GM23338 (cell line): ENCODE measurements around the gene CDC42EP5. TPM values are rescaled to one million over a fixed set of nuclear protein-coding genes. Genes with fewer than 3 reads are reported as not detected.

Experiments used
- ATAC-seq: fragments of 200-7000 bp; cut with Tn5 transposase; 3 replicates; pipeline ENCODE4 v1.9.1; 2020
- DNase-seq: peaks from one replicate; pipeline ENCODE4 v3.0.0-alpha.2; 2015; ENCODE audit warnings: low spot score
- H2AFZ ChIP-seq: fragments of 200-600 bp; sonication (generic); 2 replicates; pipeline ENCODE4 v1.8.0; 2016; ENCODE audit warnings: antibody characterized with exemption, mild to moderate bottlenecking, moderate library complexity
- H3F3A ChIP-seq: fragments of 200-600 bp; sonication (generic); replicated peaks from 2 replicates; pipeline ENCODE4 v1.8.0; 2017; ENCODE audit warnings: antibody characterized with exemption, mixed run types, low read depth
- H3K27ac ChIP-seq: fragments of 200-600 bp; sonication (generic); 2 replicates; pipeline ENCODE4 v1.6.1; 2016; ENCODE audit warnings: low read depth
- H3K27me3 ChIP-seq: fragments of 200-600 bp; sonication (generic); 2 replicates; pipeline ENCODE4 v1.8.0; 2016; ENCODE audit warnings: mild to moderate bottlenecking, mixed run types, moderate library complexity; ENCODE audit not compliant: insufficient read depth
- H3K36me3 ChIP-seq: fragments of 200-600 bp; sonication (generic); 2 replicates; pipeline ENCODE4 v1.8.0; 2016; ENCODE audit warnings: mild to moderate bottlenecking; ENCODE audit not compliant: insufficient read depth
- H3K4me1 ChIP-seq: fragments of 200-600 bp; sonication (generic); 2 replicates; pipeline ENCODE4 v1.8.0; 2016; ENCODE audit warnings: mild to moderate bottlenecking, moderate library complexity; ENCODE audit not compliant: insufficient read depth
- H3K4me2 ChIP-seq: fragments of 200-600 bp; sonication (generic); 2 replicates; pipeline ENCODE4 v1.7.1; 2017; ENCODE audit warnings: mixed run types
- H3K4me3 ChIP-seq: fragments of 200-600 bp; sonication (generic); 2 replicates; pipeline ENCODE4 v1.6.1; 2016; ENCODE audit warnings: mixed run types
- H3K79me2 ChIP-seq: fragments of 200-600 bp; sonication (generic); replicated peaks from 2 replicates; pipeline ENCODE4 v1.8.0; 2017; ENCODE audit warnings: mild to moderate bottlenecking; ENCODE audit not compliant: insufficient read depth
- H3K9me2 ChIP-seq: fragments of 200-600 bp; sonication (generic); 2 replicates; pipeline ENCODE4 v1.8.0; 2017; ENCODE audit not compliant: insufficient read depth
- H4K20me1 ChIP-seq: fragments of 200-600 bp; sonication (generic); replicated peaks from 2 replicates; pipeline ENCODE4 v1.8.0; 2017; ENCODE audit warnings: mild to moderate bottlenecking; ENCODE audit not compliant: insufficient read depth
- H3K27ac Mint-ChIP-seq: 2 replicates; pipeline ENCODE4 v1.8.0; 2020; ENCODE audit warnings: inconsistent platforms, mild to moderate bottlenecking, moderate library complexity, mixed read lengths
- H3K27me3 Mint-ChIP-seq: 3 replicates; pipeline ENCODE4 v1.8.0; 2022; ENCODE audit warnings: low read depth, mild to moderate bottlenecking, moderate library complexity, mixed read lengths, inconsistent platforms; ENCODE audit not compliant: insufficient read depth, poor library complexity
- H3K36me3 Mint-ChIP-seq: 3 replicates; pipeline ENCODE4 v1.8.0; 2021; ENCODE audit warnings: low read depth, mild to moderate bottlenecking, inconsistent platforms, moderate library complexity, mixed read lengths
- H3K4me1 Mint-ChIP-seq: 3 replicates; pipeline ENCODE4 v1.8.0; 2020; ENCODE audit warnings: mild to moderate bottlenecking, inconsistent platforms, mixed read lengths
- H3K4me3 Mint-ChIP-seq: 3 replicates; pipeline ENCODE4 v1.8.0; 2021; ENCODE audit warnings: moderate library complexity, mild to moderate bottlenecking, inconsistent platforms, mixed read lengths
- H3K9me3 Mint-ChIP-seq: 3 replicates; pipeline ENCODE4 v1.8.0; 2020; ENCODE audit warnings: moderate library complexity, mild to moderate bottlenecking, inconsistent platforms, mixed read lengths
- CREB1 ChIP-seq: fragments of 250-450 bp; sonication (Bioruptor Pico); IDR thresholded peaks from 2 replicates; pipeline ENCODE4 v1.5.0; 2020; ENCODE audit warnings: low read depth, mild to moderate bottlenecking, moderate library complexity
- EZH2 ChIP-seq: fragments of 200-600 bp; sonication (generic); IDR thresholded peaks from one replicate; pipeline ENCODE4 v1.8.0; 2017; ENCODE audit warnings: antibody characterized with exemption, mild to moderate bottlenecking, low read depth; ENCODE audit not compliant: unreplicated experiment
- NANOG ChIP-seq: IDR thresholded peaks from 2 replicates; pipeline ENCODE4 v1.6.1; 2016; ENCODE audit warnings: antibody characterized with exemption, borderline replicate concordance
- POLR2AphosphoS5 ChIP-seq: IDR thresholded peaks from 2 replicates; pipeline ENCODE4 v1.6.1; 2016; ENCODE audit warnings: antibody characterized with exemption, low read depth
- polyA plus RNA-seq: library from polyadenylated mRNA; unstranded; fragments of >200 nt; fragmentation: Nextera tagmentation; extraction: Ambion mirVana; gene quantifications from 2 replicates; pipeline ENCODE4 v1.2.1, GENCODE V29; 2016
- total RNA-seq: library from RNA; depleted of rRNA; stranded (reverse); fragments of >200 nt; shearing (Covaris generic); gene quantifications from 2 replicates; pipeline ENCODE4 v1.2.3, GENCODE V29; 2014
- TF ChIP-seq, protein P1 (sequence below): IDR thresholded peaks from one replicate; pipeline ENCODE4 v1.6.1; 2018; ENCODE audit warnings: antibody characterized with exemption; ENCODE audit not compliant: unreplicated experiment
- TF ChIP-seq, protein P2 (sequence below): fragments of 250-450 bp; sonication (Bioruptor Pico); IDR thresholded peaks from 2 replicates; pipeline ENCODE4 v1.5.0; 2020; ENCODE audit warnings: mild to moderate bottlenecking, moderate library complexity

Gene CDC42EP5
- total and polyA plus RNA-seq, 2 experiments from 2014 or later = 1.4 to 3.4 TPM

DNA sequence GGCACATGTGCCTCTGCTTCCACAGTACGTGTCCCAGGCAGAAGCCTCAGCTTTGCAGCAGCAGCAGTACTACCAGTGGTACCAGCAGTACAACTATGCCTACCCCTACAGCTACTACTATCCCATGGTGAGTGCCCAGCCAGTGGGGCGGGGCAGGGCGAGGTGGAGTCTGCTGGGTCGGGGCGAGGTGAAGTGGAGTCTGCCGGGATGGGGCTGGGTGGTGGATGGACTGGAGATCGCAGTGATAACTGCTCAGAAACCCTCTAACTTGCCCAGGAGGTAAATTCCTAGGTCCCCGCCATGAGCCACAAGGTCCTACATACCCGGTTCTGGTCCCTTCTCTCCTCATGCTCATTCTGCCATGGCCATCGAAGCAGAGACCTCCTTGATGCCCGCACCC, 20.5 kb downstream of the CDC42EP5 start (continued):
- TF ChIP-seq, protein P1, sequence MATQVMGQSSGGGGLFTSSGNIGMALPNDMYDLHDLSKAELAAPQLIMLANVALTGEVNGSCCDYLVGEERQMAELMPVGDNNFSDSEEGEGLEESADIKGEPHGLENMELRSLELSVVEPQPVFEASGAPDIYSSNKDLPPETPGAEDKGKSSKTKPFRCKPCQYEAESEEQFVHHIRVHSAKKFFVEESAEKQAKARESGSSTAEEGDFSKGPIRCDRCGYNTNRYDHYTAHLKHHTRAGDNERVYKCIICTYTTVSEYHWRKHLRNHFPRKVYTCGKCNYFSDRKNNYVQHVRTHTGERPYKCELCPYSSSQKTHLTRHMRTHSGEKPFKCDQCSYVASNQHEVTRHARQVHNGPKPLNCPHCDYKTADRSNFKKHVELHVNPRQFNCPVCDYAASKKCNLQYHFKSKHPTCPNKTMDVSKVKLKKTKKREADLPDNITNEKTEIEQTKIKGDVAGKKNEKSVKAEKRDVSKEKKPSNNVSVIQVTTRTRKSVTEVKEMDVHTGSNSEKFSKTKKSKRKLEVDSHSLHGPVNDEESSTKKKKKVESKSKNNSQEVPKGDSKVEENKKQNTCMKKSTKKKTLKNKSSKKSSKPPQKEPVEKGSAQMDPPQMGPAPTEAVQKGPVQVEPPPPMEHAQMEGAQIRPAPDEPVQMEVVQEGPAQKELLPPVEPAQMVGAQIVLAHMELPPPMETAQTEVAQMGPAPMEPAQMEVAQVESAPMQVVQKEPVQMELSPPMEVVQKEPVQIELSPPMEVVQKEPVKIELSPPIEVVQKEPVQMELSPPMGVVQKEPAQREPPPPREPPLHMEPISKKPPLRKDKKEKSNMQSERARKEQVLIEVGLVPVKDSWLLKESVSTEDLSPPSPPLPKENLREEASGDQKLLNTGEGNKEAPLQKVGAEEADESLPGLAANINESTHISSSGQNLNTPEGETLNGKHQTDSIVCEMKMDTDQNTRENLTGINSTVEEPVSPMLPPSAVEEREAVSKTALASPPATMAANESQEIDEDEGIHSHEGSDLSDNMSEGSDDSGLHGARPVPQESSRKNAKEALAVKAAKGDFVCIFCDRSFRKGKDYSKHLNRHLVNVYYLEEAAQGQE = no peak
- TF ChIP-seq CREB1 (no peak), EZH2 (no peak), NANOG (no peak), POLR2AphosphoS5 (no peak)
- TF ChIP-seq, protein P2, sequence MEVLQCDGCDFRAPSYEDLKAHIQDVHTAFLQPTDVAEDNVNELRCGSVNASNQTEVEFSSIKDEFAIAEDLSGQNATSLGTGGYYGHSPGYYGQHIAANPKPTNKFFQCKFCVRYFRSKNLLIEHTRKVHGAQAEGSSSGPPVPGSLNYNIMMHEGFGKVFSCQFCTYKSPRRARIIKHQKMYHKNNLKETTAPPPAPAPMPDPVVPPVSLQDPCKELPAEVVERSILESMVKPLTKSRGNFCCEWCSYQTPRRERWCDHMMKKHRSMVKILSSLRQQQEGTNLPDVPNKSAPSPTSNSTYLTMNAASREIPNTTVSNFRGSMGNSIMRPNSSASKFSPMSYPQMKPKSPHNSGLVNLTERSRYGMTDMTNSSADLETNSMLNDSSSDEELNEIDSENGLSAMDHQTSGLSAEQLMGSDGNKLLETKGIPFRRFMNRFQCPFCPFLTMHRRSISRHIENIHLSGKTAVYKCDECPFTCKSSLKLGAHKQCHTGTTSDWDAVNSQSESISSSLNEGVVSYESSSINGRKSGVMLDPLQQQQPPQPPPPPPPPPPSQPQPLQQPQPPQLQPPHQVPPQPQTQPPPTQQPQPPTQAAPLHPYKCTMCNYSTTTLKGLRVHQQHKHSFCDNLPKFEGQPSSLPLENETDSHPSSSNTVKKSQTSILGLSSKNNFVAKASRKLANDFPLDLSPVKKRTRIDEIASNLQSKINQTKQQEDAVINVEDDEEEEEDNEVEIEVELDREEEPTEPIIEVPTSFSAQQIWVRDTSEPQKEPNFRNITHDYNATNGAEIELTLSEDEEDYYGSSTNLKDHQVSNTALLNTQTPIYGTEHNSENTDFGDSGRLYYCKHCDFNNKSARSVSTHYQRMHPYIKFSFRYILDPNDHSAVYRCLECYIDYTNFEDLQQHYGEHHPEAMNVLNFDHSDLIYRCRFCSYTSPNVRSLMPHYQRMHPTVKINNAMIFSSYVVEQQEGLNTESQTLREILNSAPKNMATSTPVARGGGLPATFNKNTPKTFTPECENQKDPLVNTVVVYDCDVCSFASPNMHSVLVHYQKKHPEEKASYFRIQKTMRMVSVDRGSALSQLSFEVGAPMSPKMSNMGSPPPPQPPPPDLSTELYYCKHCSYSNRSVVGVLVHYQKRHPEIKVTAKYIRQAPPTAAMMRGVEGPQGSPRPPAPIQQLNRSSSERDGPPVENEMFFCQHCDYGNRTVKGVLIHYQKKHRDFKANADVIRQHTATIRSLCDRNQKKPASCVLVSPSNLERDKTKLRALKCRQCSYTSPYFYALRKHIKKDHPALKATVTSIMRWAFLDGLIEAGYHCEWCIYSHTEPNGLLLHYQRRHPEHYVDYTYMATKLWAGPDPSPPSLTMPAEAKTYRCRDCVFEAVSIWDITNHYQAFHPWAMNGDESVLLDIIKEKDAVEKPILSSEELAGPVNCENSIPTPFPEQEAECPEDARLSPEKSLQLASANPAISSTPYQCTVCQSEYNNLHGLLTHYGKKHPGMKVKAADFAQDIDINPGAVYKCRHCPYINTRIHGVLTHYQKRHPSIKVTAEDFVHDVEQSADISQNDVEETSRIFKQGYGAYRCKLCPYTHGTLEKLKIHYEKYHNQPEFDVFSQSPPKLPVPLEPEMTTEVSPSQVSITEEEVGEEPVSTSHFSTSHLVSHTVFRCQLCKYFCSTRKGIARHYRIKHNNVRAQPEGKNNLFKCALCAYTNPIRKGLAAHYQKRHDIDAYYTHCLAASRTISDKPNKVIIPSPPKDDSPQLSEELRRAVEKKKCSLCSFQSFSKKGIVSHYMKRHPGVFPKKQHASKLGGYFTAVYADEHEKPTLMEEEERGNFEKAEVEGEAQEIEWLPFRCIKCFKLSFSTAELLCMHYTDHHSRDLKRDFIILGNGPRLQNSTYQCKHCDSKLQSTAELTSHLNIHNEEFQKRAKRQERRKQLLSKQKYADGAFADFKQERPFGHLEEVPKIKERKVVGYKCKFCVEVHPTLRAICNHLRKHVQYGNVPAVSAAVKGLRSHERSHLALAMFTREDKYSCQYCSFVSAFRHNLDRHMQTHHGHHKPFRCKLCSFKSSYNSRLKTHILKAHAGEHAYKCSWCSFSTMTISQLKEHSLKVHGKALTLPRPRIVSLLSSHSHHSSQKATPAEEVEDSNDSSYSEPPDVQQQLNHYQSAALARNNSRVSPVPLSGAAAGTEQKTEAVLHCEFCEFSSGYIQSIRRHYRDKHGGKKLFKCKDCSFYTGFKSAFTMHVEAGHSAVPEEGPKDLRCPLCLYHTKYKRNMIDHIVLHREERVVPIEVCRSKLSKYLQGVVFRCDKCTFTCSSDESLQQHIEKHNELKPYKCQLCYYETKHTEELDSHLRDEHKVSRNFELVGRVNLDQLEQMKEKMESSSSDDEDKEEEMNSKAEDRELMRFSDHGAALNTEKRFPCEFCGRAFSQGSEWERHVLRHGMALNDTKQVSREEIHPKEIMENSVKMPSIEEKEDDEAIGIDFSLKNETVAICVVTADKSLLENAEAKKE (CRISPR knock-in tag) = no peak

DNA sequence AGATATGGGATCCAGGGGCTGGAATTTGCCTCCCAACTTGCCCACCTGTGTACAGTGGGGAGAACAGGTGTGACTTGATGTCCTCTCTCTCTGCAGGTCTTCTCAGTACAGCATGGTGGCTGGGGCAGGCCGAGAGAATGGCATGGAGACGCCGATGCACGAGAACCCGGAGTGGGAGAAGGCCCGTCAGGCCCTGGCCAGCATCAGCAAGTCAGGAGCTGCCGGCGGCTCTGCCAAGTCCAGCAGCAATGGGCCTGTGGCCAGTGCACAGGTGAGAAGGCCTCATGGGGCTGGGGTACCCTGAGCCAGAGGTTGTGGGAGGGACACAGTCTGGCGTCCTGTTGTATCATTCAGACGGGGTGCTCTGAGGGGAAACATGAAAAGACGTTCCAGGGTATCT, 21.1 kb downstream of the CDC42EP5 start:
- no peak overlapping the region for H3K27ac Mint-ChIP-seq
- Histone ChIP-seq H3K79me2 (peaks cover 57% of the 10 kb centered on the region), H3K27ac (no peak overlapping the region), H4K20me1 (peaks cover 33% of the 10 kb centered on the region), H3K4me2 (no peak overlapping the region), H3K4me3 (no peak overlapping the region), H3K4me1 (peaks cover 9% of the 10 kb centered on the region), H3K9me2 (no peaks in the 10 kb centered on the region), H3K27me3 (no peaks in the 10 kb centered on the region), H2AFZ (no peak overlapping the region), H3K36me3 (peaks cover 32% of the 10 kb centered on the region), H3F3A (no peaks in the 10 kb centered on the region)
- no peak for ATAC-seq
- H3K4me1 Mint-ChIP-seq = peaks cover 18% of the 10 kb centered on the region
- no peak overlapping the region for H3K4me3 Mint-ChIP-seq
- H3K36me3 Mint-ChIP-seq = peaks cover 62% of the 10 kb centered on the region
- peaks cover 15% of the 10 kb centered on the region for H3K27me3 Mint-ChIP-seq
- H3K9me3 Mint-ChIP-seq = peaks cover 12% of the 10 kb centered on the region
- DNase-seq = no peak
- TF ChIP-seq, protein P1 = no peak
